Stimulated activated CD4-positive, alpha-beta T cell treated with anti-CD3 and anti-CD28 coated beads, Interleukin-4, amount 100 ng/mL, for 4 hours (primary cell): ENCODE measurements around the gene AGAP3.

Experiments
- DNase-seq, 2 experiments: peaks; one replicate each; pipeline ENCODE4 v3.0.0-alpha.2; 2020

The AGAP3 gene

GRCh38 chr7:151124899-151125399 lies 38.7 kb downstream of the AGAP3 start:
- no peak for DNase-seq

DNA sequence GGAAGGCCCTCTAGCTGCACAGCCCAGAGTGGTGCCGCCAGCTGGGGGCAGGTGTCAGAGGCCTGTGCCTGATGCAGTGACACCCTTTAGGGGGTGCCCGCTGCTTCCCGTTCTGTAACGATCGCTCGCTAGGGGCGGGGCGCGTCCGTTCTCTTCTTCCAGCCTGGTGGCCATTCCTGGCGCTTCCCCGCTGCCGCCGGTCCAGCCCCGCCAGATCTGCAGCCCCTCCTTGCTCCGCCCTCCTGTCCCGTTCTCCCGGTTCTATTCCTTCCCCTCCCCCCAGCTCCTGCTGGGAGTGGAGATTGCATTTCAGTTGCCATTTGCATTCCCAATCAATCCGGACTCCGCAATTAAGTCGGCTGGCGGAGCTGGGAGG lies 39.2 kb downstream of the AGAP3 start:
- DNase-seq = no peak

- DNase-seq = no peak
Measured at GRCh38 chr7:151125846-151126481, 39.7 kb downstream of the AGAP3 start.

DNA sequence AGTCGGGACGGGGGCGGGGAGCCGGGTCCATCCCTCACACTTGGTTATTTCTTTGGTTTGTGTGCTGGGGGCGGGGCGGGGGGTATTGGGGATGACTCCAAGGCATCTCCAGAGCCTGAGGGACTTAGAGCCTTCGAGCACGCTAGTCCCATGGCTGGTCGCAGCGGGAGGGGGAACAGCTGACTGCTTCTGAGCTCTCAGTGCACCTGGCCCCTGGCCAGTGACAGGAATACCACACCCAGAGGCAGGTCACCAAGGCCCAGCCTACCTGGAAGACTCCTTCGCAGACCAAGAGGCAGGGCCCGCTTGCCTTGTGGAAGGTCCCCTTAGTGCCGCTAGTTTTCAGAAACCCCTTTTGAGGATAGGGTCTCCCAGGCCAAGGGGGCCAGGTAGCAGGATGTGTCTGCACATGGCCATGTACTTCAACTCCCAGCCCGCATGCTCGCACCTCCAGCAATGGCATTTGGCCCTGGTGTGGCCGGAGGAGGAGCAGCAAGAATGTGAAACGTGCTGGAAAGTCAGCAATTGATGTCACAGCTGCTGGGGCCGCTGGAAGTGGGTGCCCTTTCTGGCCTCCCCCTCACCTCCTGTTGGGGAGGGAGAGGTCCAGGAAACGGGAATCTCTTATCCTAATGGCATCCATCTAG lies 40.3 kb downstream of the AGAP3 start:
- DNase-seq = no peak

DNA sequence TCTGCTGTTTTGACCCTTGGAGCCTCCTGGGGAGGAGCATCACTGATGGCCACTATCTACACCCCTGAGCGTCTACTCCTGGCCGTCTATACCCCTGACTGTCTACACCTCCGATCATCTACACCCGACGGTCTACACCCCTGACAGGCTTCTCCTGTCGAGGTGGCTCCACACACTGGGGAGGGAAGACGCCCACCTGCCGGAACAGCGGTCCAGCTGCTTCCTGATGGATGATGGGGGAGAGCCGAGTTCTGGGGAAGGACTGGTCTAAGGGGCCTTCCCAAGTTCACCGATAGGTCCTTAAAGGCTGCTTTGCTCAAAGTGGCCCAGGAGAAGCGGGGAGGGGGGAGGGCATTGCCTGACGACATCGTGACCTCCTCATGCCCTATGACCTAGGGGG lies 41.9 kb downstream of the AGAP3 start:
- no peak for DNase-seq

- no peak for DNase-seq
Measured at GRCh38 chr7:151128716-151129115, 42.4 kb downstream of the AGAP3 start.

DNA sequence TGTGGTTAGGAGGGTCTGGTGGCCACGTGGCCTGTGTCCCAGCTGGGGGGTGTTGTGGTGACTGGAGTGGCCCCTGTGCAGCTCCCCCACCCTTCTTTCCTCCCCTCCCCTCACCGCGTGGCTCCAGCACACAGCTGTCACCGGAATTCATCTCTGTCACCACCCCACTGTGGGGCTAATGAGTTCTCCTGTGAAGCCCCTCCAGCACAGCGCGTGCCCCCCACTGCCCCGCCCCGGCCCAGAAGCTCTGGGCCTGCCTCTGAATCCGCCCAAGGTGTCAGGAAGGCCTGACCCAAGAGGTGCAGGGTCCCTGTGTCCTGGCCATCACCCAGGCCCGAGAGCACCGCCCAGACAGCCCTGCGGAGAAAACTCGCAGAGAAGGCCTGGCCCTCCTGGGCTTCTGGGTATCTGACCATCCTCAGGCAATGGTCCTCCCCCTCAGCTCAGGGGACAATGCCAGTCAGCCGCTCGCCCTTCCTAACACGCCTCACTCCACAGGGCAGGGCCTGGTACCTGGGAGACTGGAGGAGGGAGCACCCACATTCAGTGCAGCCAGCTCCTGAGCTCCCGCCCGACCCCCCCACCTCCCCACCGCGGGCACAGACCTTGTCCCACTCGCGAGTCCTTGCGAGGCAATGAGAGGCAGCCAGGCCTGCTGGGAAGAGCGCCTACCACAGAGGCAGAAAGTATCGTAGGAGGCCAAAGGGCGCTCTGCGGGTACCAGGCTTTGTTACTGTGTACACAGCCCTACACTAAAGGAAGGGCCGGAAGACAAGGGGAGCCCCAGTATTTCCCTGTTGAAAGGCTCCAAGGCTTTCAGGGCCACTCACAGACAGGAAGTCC lies 43.1 kb downstream of the AGAP3 start:
- DNase-seq = no peak

DNA sequence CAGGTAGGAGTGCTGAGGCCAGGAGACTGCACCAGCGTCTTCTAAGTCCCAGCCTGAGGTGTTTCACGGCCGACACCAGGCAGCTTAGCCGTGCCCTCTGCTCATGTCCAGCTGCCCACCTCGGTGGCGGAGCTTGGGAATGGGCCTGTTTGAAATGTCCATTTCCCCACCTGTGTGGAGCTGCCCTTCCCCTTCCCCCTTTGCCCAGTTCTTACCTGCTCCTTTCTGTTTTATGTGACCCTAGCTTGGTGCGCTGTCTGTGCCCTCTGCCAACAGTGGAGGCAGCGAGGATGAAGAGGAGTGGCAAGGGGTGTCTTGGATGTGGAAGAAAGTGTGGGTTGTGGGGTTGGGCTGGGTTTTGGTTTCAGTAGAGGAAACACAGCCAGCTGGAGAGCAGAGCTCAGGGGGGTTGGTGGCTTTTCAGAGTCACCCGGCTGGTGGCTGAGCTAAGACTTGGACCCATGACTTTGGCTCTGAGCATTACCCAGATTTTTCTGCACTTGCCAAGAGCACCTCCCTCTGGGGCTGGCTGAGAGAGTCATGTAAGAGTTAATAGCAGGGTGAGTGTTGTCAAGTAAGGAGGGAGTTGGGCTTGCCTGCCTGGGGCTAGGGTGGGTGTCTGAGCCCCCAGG lies 43.8 kb downstream of the AGAP3 start:
- no peak for DNase-seq

DNA sequence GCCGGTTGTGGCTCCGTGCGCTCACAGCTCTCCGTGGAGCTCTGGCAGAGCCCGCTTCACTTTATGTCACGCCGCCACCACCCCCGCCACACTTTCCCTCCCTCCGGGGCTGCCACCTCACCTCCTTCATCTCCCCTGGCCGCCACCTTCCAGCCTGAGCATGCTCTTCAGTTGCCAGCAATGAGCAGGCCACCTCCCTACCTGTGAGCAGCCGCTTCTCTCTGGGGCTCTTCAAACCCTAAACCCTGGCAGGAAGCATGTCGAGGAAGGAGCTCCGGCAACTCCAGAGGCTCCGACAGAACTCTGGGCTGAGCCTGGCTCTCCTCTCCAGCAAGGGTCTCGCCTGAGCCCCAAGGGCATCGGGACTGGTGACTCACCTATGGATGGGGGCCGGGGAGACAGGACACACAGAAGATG lies 44.5 kb downstream of the AGAP3 start:
- DNase-seq = no peak

GRCh38 chr7:151131224-151131591 lies 44.9 kb downstream of the AGAP3 start:
- no peak for DNase-seq

- no peak for DNase-seq
Measured at GRCh38 chr7:151131592-151132293, 45.5 kb downstream of the AGAP3 start.

- no peak for DNase-seq
Measured at GRCh38 chr7:151132461-151133205, 46.4 kb downstream of the AGAP3 start.

DNA sequence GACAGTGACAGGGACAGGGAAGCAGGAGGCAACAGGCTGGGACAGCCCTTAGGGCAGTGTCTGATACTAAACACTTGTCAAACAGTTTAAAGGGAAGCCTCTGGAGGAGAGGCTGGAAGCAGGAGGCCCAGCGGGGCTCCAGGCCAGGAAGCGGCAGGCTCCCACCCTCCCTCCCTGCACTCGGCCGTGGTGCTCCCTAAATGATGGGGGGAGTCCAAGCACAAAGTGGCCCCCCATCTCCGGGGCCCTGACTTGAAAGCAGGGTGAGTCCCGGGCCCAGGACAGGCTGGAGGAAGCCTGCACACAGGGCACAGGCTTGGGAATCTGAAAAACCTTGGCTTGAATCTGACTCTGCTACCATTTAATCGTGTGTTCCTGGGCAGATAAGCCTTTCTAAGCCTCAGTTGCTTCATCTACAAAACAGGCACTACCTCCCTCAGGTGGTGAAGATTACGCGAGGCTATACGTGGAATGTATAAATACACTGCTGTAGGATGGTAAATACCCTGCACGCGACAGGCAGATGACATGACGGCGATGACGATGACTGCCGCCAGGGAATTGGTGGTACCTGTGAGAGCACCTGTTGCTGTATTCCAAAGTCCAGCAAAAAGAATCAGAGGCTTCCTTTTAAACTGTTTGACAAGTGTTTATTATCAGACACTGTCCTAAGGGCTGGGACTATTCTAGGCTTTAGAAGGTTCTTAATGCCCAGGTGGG lies 47.2 kb downstream of the AGAP3 start:
- DNase-seq = no peak

GRCh38 chr7:151133986-151134742 lies 47.9 kb downstream of the AGAP3 start:
- no peak for DNase-seq

GRCh38 chr7:151134743-151135524 lies 48.7 kb downstream of the AGAP3 start:
- DNase-seq = no peak

GRCh38 chr7:151135525-151135845 lies 49.2 kb downstream of the AGAP3 start:
- DNase-seq = no peak

DNA sequence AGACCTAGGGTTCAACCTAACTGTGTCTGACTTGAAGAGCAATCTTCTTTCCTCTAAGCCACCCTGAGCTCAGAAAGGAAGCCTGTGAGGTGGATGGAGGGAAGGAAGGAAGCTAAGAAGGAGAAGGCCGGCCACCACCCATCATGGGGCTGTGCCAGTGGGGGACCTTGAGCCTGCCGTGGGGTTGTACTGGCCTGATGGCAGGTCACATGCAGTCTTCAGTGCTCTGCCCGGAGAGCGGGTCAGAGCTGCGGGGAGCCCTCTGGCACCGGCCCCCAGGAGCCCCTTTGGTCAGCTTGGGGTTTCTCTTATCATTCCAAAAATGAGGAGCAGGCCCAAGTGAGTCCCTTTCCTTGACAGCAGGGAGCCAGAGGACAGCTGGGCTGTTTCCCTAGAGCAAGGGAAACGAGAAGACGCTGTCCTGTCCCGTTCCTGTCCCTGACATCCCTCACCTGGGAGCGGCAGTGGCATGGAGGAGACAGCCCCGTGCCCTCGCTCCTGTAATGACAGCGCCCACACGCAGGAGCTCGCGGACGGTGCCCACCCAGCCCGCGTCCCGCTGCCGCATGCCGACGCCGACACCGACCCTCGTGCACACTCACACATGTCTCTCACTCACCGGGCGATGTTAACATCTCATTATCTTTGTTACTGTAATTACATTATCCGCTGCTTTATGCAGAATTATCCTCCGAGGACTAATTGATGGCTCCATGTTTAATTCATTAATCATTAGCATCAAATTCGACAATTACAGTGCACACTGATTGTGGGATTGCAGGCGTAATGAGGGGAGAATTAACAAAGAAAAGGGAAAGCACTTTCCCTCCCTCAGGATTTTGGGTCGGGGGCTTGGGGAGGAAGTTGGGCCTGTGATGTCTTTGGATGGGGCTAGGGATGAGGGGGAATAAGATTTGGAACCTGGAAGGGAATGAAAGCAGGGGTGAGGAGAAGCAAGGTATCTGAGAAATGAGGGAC lies 49.9 kb downstream of the AGAP3 start:
- DNase-seq = no peak

- DNase-seq = no peak
Measured at GRCh38 chr7:151137076-151137675, 50.9 kb downstream of the AGAP3 start.
